Vagina (tissue), 2 donors: ENCODE results near the gene PFDN2. TPM values are rescaled to one million over a fixed set of nuclear protein-coding genes. Genes with fewer than 3 reads are reported as not detected.

Source experiments
- DNase-seq, 2 donors: peaks; one replicate each; pipeline ENCODE4 v3.0.0-alpha.2; 2017; ENCODE audit errors: extremely low spot score in 2 of 2
- H3K27ac ChIP-seq: fragments of 200-600 bp; sonication (generic); one replicate; pipeline ENCODE4 v1.5.1; 2019
- H3K27me3 ChIP-seq: fragments of 200-600 bp; sonication (generic); one replicate; pipeline ENCODE4 v1.5.1; 2019
- H3K36me3 ChIP-seq, 2 donors: fragments of 200-600 bp; sonication (generic); one replicate each; pipeline ENCODE4 v1.5.1; 2017 to 2019
- H3K4me1 ChIP-seq: fragments of 200-600 bp; sonication (generic); one replicate; pipeline ENCODE4 v1.5.1; 2019
- H3K4me3 ChIP-seq, 2 donors: fragments of 200-600 bp; sonication (generic); 1 replicate in 1 of 2; 2 replicates in 1 of 2; pipeline ENCODE4 v1.5.1; 2016 to 2019
- H3K9me3 ChIP-seq: fragments of 200-600 bp; sonication (generic); one replicate; pipeline ENCODE4 v1.5.1; 2019
- POLR2A ChIP-seq, 2 donors: fragments of 450-650 bp; IDR thresholded peaks; one replicate each; pipeline ENCODE4 v1.6.1; 2017; ENCODE audit warnings: antibody characterized with exemption in 2 of 2, mild to moderate bottlenecking in 2 of 2, moderate library complexity in 2 of 2
- POLR2AphosphoS5 ChIP-seq, 2 donors: sonication (generic); formaldehyde crosslinking; IDR thresholded peaks; one replicate each; pipeline ENCODE4 v1.9.0; 2017; ENCODE audit warnings: antibody characterized with exemption in 2 of 2, mild to moderate bottlenecking in 2 of 2, low read depth in 1 of 2; ENCODE audit not compliant: insufficient read depth in 1 of 2
- intact Hi-C: fragments of 100-400 bp; cut with DNase I; formaldehyde crosslinking; loops from one replicate; pipeline ENCODE4 v1.15.1; 2023
- total RNA-seq: library from RNA; depleted of rRNA; stranded (reverse); fragments of >200 nt; gene quantifications from one replicate; pipeline ENCODE4 v1.2.3, GENCODE V29; 2016
- TF ChIP-seq, protein P1 (sequence below), 3 experiments: fragments of 450-650 bp in 2 of 3; fragments of 200-600 bp in 1 of 3; sonication (generic) in 1 of 3; IDR thresholded peaks; one replicate each; pipeline ENCODE4 v1.5.1; 2017 to 2019; ENCODE audit warnings: antibody characterized with exemption in 3 of 3, mild to moderate bottlenecking in 2 of 3, moderate library complexity in 2 of 3

Gene PFDN2
- total RNA-seq, 1 donor from 2014 or later = 47.1 TPM

DNA sequence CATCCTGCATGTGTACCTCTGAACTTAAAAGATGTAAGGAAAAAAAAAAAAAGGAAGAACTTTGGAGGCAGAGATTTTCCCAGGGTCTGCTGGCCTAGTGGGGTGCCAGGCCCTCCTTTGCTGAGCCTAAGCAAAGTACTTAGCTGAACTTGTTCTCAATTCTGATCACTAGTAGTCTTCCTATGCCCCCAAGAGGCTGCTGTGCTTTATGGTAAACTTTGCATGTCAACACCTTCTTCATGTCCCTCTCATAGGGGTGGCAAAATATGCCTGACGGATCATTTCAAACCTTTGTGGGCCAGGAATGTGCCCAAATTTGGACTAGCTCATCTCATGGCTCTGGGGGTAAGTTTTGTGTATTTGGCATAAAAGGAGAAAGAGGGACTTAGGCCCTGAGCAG, 40.0 kb upstream of the PFDN2 start:
- Histone ChIP-seq H3K9me3 (no peaks in the 10 kb centered on the region), H3K36me3 (peaks cover 0 to 21% of the 10 kb centered on the region in 2 donors), H3K4me3 (no peak overlapping the region), H3K27ac (peak overlapping the region; percentile 90), H3K27me3 (no peaks in the 10 kb centered on the region), H3K4me1 (peaks cover 53% of the 10 kb centered on the region)
- intact Hi-C loops = no loop called here
- TF ChIP-seq POLR2AphosphoS5 (IDR thresholded peaks at IDR 0.05; ENCODE audit: insufficient read depth in 1 of 2, low read depth in 1 of 2) (no peak), POLR2A (IDR thresholded peaks at IDR 0.05) (no peak)
- TF ChIP-seq, protein P1, sequence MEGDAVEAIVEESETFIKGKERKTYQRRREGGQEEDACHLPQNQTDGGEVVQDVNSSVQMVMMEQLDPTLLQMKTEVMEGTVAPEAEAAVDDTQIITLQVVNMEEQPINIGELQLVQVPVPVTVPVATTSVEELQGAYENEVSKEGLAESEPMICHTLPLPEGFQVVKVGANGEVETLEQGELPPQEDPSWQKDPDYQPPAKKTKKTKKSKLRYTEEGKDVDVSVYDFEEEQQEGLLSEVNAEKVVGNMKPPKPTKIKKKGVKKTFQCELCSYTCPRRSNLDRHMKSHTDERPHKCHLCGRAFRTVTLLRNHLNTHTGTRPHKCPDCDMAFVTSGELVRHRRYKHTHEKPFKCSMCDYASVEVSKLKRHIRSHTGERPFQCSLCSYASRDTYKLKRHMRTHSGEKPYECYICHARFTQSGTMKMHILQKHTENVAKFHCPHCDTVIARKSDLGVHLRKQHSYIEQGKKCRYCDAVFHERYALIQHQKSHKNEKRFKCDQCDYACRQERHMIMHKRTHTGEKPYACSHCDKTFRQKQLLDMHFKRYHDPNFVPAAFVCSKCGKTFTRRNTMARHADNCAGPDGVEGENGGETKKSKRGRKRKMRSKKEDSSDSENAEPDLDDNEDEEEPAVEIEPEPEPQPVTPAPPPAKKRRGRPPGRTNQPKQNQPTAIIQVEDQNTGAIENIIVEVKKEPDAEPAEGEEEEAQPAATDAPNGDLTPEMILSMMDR (IDR thresholded peaks at IDR 0.05) = no peak
- no peak for DNase-seq

DNA sequence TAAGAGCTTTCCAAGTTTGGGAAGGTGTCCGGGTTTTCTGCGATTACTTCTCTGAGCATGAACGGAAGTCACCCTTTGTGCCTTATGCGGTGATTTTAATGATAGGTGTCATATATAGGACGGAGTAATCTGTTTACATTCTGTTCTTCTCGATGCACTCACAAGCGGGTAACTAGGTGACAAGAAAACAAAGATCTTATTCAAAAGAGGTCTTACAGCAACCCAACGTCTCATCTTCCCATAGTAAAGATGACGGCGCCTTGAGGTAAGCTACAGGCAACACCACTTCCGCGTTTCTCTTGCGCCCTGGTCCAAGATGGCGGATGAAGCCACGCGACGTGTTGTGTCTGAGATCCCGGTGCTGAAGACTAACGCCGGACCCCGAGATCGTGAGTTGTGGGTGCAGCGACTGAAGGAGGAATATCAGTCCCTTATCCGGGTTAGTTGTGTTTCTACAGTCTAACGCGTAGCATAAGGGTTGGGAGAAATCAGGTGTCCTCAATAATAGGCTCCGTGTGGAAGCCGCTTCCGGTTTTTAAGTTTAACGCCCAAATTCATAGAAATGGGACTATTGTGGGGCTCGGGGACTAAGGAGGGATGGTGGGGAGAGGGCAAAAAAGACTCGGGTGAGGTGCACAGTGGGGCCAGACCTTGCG, 36.0 kb upstream of the PFDN2 start, which contains the start of gene UFC1:
Gene UFC1, plus strand, starts transcription at position 297 of the 656 bp plus-strand sequence. Its CDS starts 20 bp downstream, at position 317.
- peaks cover 27% of the 10 kb centered on the region for H3K4me1 ChIP-seq
- H3K27me3 ChIP-seq = no peaks in the 10 kb centered on the region
- intact Hi-C loops = no loop called here
- H3K36me3 ChIP-seq = peaks cover 0 to 11% of the 10 kb centered on the region in 2 donors
- peak within 1 kb of the TSS; percentile 58 to 91 for H3K4me3 ChIP-seq
- peak within 1 kb of the TSS; percentile 89 for H3K27ac ChIP-seq
- TF ChIP-seq, protein P1 (IDR thresholded peaks at IDR 0.05) = no peak
- TF ChIP-seq POLR2AphosphoS5 (IDR thresholded peaks at IDR 0.05; ENCODE audit: insufficient read depth in 1 of 2, low read depth in 1 of 2) = peak; percentile 80 to 88
- H3K9me3 ChIP-seq = no peaks in the 10 kb centered on the region
- DNase-seq = no peak

DNA sequence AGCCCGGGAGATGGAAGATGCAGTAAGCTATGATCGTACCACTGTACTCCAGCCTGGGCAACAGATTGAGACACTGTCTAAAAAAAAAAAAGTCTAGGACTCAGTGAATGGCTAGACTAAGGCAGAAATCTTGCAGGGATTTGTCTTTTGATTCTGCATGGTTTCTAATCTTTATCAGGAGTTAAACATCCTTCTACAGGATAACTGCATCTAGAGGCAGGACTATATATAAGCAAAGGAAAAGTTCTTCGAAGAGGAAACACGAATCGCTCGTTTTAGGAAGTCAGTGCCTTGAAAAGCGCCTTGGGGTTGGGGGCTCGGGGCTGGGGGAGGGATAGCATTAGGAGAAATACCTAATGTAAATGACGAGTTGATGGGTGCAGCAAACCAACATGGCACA, 35.3 kb upstream of the PFDN2 start:
- no peak for DNase-seq
- TF ChIP-seq, protein P1 (IDR thresholded peaks at IDR 0.05) = no peak
- TF ChIP-seq POLR2A (IDR thresholded peaks at IDR 0.05) (no peak), POLR2AphosphoS5 (IDR thresholded peaks at IDR 0.05; ENCODE audit: insufficient read depth in 1 of 2, low read depth in 1 of 2) (no peak)

DNA sequence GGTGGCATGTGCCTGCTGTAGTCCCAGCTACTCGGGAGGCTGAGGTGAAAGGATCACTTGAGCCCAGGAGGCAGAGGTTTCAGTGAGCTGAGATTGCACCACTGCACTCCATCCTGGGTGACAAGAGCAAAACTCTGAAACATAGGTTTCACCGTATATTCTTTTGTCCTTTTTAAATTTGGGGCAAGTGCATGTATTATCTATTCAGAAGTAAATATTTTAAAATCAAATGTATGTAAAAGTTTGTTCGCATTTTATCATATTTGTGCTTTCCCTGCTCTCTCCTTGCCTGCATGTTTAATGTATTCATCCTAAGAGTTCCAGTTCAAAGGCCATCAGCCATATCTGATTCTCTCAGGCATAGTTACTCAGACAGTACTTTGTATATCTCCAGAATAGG, 28.0 kb upstream of the PFDN2 start:
- no peak for DNase-seq
- Histone ChIP-seq H3K4me1 (no peaks in the 10 kb centered on the region), H3K9me3 (no peaks in the 10 kb centered on the region), H3K27me3 (no peaks in the 10 kb centered on the region), H3K27ac (no peak overlapping the region), H3K4me3 (no peak overlapping the region), H3K36me3 (no peaks in the 10 kb centered on the region)
- intact Hi-C loops = no loop called here
- TF ChIP-seq, protein P1 (IDR thresholded peaks at IDR 0.05) = no peak

More for the DNA sequence above, 35.3 kb upstream of the PFDN2 start:
- Histone ChIP-seq H3K4me1 (peaks cover 22% of the 10 kb centered on the region), H3K27me3 (no peaks in the 10 kb centered on the region), H3K9me3 (no peaks in the 10 kb centered on the region), H3K27ac (peak overlapping the region; percentile 89), H3K36me3 (peaks cover 0 to 11% of the 10 kb centered on the region in 2 donors), H3K4me3 (peak overlapping the region; percentile 58 to 91)
- intact Hi-C loops = no loop called here

DNA sequence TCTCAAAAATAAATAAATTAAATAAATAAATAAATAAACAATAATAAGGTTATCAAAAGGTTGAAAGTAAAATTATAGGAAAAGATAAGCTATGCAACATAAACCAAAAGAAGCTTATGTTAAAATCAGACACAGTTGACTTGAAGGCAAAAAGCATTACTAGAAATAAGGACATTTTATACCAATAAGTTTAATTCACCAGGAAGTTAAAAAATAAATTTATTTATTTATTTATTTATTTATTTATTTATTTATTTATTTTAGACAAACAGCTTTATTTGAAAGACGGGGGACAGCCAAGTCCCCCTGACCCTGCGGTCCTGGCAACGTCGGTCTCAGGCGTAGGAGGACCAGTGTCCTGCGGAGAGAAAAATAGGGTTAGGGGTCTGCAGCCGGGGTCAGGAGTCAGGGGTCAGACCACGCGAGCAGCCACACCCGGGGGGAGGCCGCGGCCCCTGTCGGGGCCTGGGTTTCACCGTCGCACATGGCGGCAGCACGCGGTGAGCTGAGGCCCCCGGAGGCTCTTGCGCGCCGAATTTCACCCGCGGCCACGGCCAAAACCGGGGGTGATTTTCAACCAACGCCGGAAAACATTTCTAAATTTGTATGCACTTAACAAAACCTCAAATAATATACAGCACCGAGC, 23.0 kb upstream of the PFDN2 start:
- no peaks in the 10 kb centered on the region for H3K9me3 ChIP-seq
- H3K27me3 ChIP-seq = no peaks in the 10 kb centered on the region
- no peak for DNase-seq
- intact Hi-C loops = no loop called here
- H3K4me1 ChIP-seq = no peaks in the 10 kb centered on the region
- no peak overlapping the region for H3K4me3 ChIP-seq
- no peak overlapping the region for H3K27ac ChIP-seq
- no peaks in the 10 kb centered on the region for H3K36me3 ChIP-seq
- TF ChIP-seq, protein P1 (IDR thresholded peaks at IDR 0.05) = no peak
- TF ChIP-seq POLR2A (IDR thresholded peaks at IDR 0.05) = no peak
- TF ChIP-seq POLR2AphosphoS5 (IDR thresholded peaks at IDR 0.05; ENCODE audit: insufficient read depth in 1 of 2, low read depth in 1 of 2) = no peak
